ENCODE results near the gene MARCHF10. TPM values are rescaled to one million over a fixed set of nuclear protein-coding genes. Genes with fewer than 3 reads are reported as not detected.

MARCHF10 gene
- total RNA-seq, 1 experiment from 2014 or later = 8.0 TPM

- H3K9me2 ChIP-seq (ENCODE audit: insufficient read depth) = no peaks in the 10 kb centered on the region
- H3K27me3 ChIP-seq (ENCODE audit: insufficient read depth, low read depth) = no peaks in the 10 kb centered on the region
- intact Hi-C loops (cut with micrococcal nuclease; ENCODE audit: unreplicated experiment) = loop anchor here (2.0 to 5.0 kb wide), 3 partner anchors 46 to 75 kb away; no protein-coding TSS in a partner anchor
- no peaks in the 10 kb centered on the region for H3K79me2 ChIP-seq (ENCODE audit: low read depth)
- peaks cover 25% of the 10 kb centered on the region for H3K4me1 ChIP-seq (replicated peaks; ENCODE audit: insufficient read depth)
- CTCF ChIA-PET = no interaction called here
- POLR2A ChIA-PET (ENCODE audit: unreplicated experiment) = interaction anchor here (0.5 kb wide), 1 partner anchor 729 kb away, joined by 6 read pairs; no protein-coding TSS in a partner anchor
- no peak for TF ChIP-seq CTCF (conservative IDR thresholded peaks at IDR 0.05)
- no peak for TF ChIP-seq EZH2 (IDR thresholded peaks at IDR 0.05; ENCODE audit: low read depth)
- no peaks in the 10 kb centered on the region for H4K20me1 ChIP-seq (ENCODE audit: insufficient read depth)
- DNase-seq = no peak
- no peak overlapping the region for H3K4me3 ChIP-seq
- H3K9me3 ChIP-seq (ENCODE audit: insufficient read depth, low read depth) = no peaks in the 10 kb centered on the region
- no peak overlapping the region for H3K27ac ChIP-seq
- H3K4me2 ChIP-seq = no peak overlapping the region
- no TSS peak for BruUV-seq (replicated peaks)
- H3F3A ChIP-seq (ENCODE audit: insufficient read depth, low read depth) = peaks cover 11% of the 10 kb centered on the region; the same call in 1 of the 2 replicates
- no peak overlapping the region for H2AFZ ChIP-seq
- no peaks in the 10 kb centered on the region for H3K36me3 ChIP-seq (ENCODE audit: low read depth)
Measured at GRCh38 chr17:62715882-62716390, 92.2 kb downstream of the MARCHF10 start.

GRCh38 chr17:62714016-62714777, 93.9 kb downstream of the MARCHF10 start:
- intact Hi-C loops (cut with micrococcal nuclease; ENCODE audit: unreplicated experiment) = loop anchor here (2.0 kb wide), 1 partner anchor 77 kb away; no protein-coding TSS in a partner anchor
- Histone ChIP-seq H4K20me1 (ENCODE audit: insufficient read depth) (no peaks in the 10 kb centered on the region), H3K4me2 (no peak overlapping the region), H3K9me2 (ENCODE audit: insufficient read depth) (no peaks in the 10 kb centered on the region), H2AFZ (no peak overlapping the region), H3K4me3 (no peak overlapping the region), H3K27ac (no peak overlapping the region), H3K4me1 (replicated peaks; ENCODE audit: insufficient read depth) (peaks cover 13% of the 10 kb centered on the region), H3K9me3 (ENCODE audit: insufficient read depth, low read depth) (0 out of 2 replicates have a peak, but pooled peaks cover under 1% of the 10 kb centered on the region), H3K36me3 (ENCODE audit: low read depth) (no peaks in the 10 kb centered on the region), H3K79me2 (ENCODE audit: low read depth) (no peaks in the 10 kb centered on the region), H3F3A (ENCODE audit: insufficient read depth, low read depth) (peaks cover 11% of the 10 kb centered on the region; the same call in 1 of the 2 replicates), H3K27me3 (ENCODE audit: insufficient read depth, low read depth) (no peaks in the 10 kb centered on the region)
- TF ChIP-seq EZH2 (IDR thresholded peaks at IDR 0.05; ENCODE audit: low read depth) (no peak), CTCF (conservative IDR thresholded peaks at IDR 0.05) (no peak)
- ChIA-PET CTCF (interaction anchor here (0.6 kb wide), 1 partner anchor 111 kb away, joined by 4 read pairs; no protein-coding TSS in a partner anchor), POLR2A (ENCODE audit: unreplicated experiment) (interaction anchor here (0.7 kb wide), 2 partner anchors 236 to 264 kb away, joined by 3 read pairs; no protein-coding TSS in a partner anchor)
- no peak for DNase-seq
- no TSS peak for BruUV-seq (replicated peaks)

GRCh38 chr17:62713086-62713881, 94.8 kb downstream of the MARCHF10 start:
- Histone ChIP-seq H3K9me3 (ENCODE audit: insufficient read depth, low read depth) (peaks cover 9% of the 10 kb centered on the region), H3F3A (ENCODE audit: insufficient read depth, low read depth) (peaks cover 11% of the 10 kb centered on the region; the same call in 1 of the 2 replicates), H2AFZ (no peak overlapping the region), H3K79me2 (ENCODE audit: low read depth) (no peaks in the 10 kb centered on the region), H3K27me3 (ENCODE audit: insufficient read depth, low read depth) (no peaks in the 10 kb centered on the region), H3K27ac (no peak overlapping the region), H3K9me2 (ENCODE audit: insufficient read depth) (no peaks in the 10 kb centered on the region), H3K4me2 (no peak overlapping the region), H3K36me3 (ENCODE audit: low read depth) (peaks cover 5% of the 10 kb centered on the region; the same call in 1 of the 2 replicates), H4K20me1 (ENCODE audit: insufficient read depth) (no peaks in the 10 kb centered on the region), H3K4me1 (replicated peaks; ENCODE audit: insufficient read depth) (0 out of 2 replicates have a peak, but pooled peaks cover 4% of the 10 kb centered on the region), H3K4me3 (no peak overlapping the region)
- intact Hi-C loops (cut with micrococcal nuclease; ENCODE audit: unreplicated experiment) = no loop called here
- DNase-seq = no peak
- CTCF ChIA-PET = no interaction called here
- TF ChIP-seq CTCF (conservative IDR thresholded peaks at IDR 0.05) (no peak), EZH2 (IDR thresholded peaks at IDR 0.05; ENCODE audit: low read depth) (no peak)
- POLR2A ChIA-PET (ENCODE audit: unreplicated experiment) = interaction anchor here (0.6 to 0.7 kb wide), 3 partner anchors 13 to 405 kb away, joined by 3 read pairs; no protein-coding TSS in a partner anchor
- BruUV-seq (replicated peaks) = no TSS peak
